ENCODE data around the gene CMSS1.

CMSS1 gene

DNA sequence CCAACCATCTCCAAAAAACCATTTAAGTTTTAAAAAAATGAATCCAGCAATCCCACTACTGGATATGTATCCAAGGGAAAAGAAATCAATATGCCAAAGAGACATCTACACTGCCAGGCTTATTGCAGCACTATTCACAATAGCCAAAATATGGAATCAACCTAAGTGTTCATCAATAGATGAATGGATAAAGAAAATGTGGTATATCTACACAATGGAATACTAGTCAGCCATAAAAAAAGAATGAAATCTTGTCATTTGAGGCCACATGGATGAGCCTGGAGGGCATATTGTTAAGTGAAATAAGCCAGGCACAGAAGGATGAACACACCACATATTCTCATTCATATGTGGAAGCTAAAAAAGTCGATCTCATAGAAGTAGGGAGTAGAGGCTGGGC is 160.6 kb downstream of the CMSS1 start:
- in situ Hi-C loops (cut with HindIII; ENCODE audit: low pct_ligation_motif_present, low sequenced_read_pairs) = no loop called here
- TF ChIP-seq, protein P1, sequence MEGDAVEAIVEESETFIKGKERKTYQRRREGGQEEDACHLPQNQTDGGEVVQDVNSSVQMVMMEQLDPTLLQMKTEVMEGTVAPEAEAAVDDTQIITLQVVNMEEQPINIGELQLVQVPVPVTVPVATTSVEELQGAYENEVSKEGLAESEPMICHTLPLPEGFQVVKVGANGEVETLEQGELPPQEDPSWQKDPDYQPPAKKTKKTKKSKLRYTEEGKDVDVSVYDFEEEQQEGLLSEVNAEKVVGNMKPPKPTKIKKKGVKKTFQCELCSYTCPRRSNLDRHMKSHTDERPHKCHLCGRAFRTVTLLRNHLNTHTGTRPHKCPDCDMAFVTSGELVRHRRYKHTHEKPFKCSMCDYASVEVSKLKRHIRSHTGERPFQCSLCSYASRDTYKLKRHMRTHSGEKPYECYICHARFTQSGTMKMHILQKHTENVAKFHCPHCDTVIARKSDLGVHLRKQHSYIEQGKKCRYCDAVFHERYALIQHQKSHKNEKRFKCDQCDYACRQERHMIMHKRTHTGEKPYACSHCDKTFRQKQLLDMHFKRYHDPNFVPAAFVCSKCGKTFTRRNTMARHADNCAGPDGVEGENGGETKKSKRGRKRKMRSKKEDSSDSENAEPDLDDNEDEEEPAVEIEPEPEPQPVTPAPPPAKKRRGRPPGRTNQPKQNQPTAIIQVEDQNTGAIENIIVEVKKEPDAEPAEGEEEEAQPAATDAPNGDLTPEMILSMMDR (IDR thresholded peaks at IDR 0.05; ENCODE audit: low read depth, low read length, missing control alignments) = no peak
- Histone ChIP-seq H3K27ac (no peak overlapping the region), H3K4me3 (ENCODE audit: low read depth, low read length) (no peak overlapping the region), H3K27me3 (replicated peaks) (no peaks in the 10 kb centered on the region), H3K36me3 (replicated peaks) (no peaks in the 10 kb centered on the region)
- DNase-seq = no peak

DNA sequence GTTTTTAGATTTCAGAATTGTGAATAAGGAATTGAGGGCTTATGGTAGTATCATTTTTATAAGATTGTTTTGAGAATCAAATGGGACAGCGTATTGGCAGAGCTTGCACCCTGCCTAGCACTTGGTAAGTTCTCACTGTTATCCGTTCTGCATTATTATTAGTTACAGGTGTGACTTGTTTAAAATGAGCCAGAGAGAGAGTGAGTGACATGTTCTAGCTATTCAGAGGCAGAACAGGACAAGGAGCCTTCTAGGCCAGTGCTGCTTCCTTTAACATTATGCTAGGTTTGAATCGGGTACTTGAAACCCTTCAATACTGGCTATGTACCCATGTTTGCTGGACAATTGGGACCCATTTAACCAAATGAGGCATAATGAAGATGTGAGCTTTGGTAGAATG is 162.9 kb downstream of the CMSS1 start:
- H3K27me3 ChIP-seq (replicated peaks) = no peaks in the 10 kb centered on the region
- no peak overlapping the region for H3K4me3 ChIP-seq (ENCODE audit: low read depth, low read length)
- no peak for DNase-seq
- no peaks in the 10 kb centered on the region for H3K36me3 ChIP-seq (replicated peaks)
- H3K27ac ChIP-seq = no peak overlapping the region
- in situ Hi-C loops (cut with HindIII; ENCODE audit: low pct_ligation_motif_present, low sequenced_read_pairs) = no loop called here
- TF ChIP-seq, protein P1 (IDR thresholded peaks at IDR 0.05; ENCODE audit: low read depth, low read length, missing control alignments) = no peak

DNA sequence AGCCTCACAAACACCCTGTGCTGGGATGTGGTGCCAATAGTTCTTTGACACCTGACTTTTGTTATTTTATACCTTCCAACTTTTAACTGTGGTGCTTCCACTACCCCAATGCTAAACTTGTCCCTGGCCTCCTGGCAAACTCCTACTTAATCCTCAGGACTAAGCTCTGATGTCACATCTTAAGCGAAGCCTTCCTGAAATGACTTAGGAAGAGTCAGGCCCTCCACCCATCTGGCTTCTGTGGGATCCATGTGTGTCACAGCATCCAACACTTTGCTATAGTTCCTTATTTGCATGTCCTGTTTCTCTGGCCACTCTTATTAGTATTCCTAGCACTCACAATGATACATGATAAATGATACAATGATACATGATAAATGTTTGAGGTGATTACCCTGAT is 163.5 kb downstream of the CMSS1 start:
- in situ Hi-C loops (cut with HindIII; ENCODE audit: low pct_ligation_motif_present, low sequenced_read_pairs) = no loop called here
- TF ChIP-seq, protein P1 (IDR thresholded peaks at IDR 0.05; ENCODE audit: low read depth, low read length, missing control alignments) = no peak
- Histone ChIP-seq H3K36me3 (replicated peaks) (no peaks in the 10 kb centered on the region), H3K27me3 (replicated peaks) (no peaks in the 10 kb centered on the region), H3K27ac (no peak overlapping the region), H3K4me3 (ENCODE audit: low read depth, low read length) (no peak overlapping the region)
- DNase-seq = no peak

DNA sequence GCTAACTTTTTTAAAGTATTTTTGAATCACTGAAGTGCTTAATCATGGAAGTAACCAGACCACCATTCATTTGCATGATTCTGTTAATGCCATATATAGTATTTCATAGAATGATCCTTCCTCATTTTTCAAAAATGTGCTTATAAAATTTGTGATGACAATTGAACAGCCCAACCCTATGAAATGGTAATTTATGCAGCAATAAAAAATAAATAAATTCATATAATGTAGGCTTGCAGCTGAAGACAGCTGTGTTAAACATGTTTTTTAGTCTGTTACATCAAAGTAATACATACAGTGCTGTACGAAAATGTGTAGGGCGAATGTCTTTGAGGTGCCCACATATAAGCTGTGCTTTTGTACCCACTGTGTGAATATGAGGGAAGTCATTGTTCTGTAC is 165.0 kb downstream of the CMSS1 start:
- H3K27ac ChIP-seq = no peak overlapping the region
- in situ Hi-C loops (cut with HindIII; ENCODE audit: low pct_ligation_motif_present, low sequenced_read_pairs) = no loop called here
- no peak for DNase-seq
- TF ChIP-seq, protein P1 (IDR thresholded peaks at IDR 0.05; ENCODE audit: low read depth, low read length, missing control alignments) = no peak
- no peak overlapping the region for H3K4me3 ChIP-seq (ENCODE audit: low read depth, low read length)
- no peaks in the 10 kb centered on the region for H3K27me3 ChIP-seq (replicated peaks)
- no peaks in the 10 kb centered on the region for H3K36me3 ChIP-seq (replicated peaks)

DNA sequence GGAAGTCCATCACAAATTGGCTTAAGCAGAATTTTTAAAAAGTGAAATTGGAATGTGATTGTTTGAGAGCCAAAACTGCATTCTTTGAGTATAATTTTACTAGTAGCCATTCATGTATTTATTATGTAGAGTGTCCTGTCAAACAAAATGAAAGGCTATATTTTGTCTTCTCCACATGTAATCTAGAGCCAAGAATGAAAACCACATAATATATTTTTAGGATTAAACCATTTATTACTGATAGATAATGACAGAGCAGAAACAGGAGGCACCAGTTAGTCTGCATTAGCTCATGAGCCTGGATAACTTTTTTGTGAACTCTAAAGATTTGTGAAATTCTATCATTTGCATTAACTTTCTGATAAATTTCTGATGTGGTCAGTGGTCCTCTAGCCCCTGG is 166.5 kb downstream of the CMSS1 start:
- H3K27ac ChIP-seq = no peak overlapping the region

DNA sequence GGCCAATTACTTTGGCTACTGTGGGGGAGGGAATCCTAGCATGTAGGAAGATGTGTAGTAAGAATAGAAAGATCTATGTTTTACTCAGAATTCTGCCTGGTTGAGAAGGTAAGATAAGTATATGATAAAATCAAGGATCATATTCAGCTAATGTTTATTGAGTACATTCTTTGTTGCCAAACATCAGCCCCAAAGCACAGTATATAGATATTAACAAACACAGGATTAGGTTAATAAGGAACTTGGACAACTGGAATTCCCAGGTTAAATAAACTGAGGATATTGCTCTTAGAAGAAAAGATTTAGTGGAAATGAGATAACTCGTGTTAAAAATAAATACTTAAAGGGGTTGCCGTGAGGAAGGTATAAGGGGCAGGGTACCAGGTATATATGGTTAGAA is 167.0 kb downstream of the CMSS1 start:
- TF ChIP-seq, protein P1 (IDR thresholded peaks at IDR 0.05; ENCODE audit: low read depth, low read length, missing control alignments) = no peak
- H3K4me3 ChIP-seq (ENCODE audit: low read depth, low read length) = no peak overlapping the region
- H3K27ac ChIP-seq = no peak overlapping the region
- no peaks in the 10 kb centered on the region for H3K36me3 ChIP-seq (replicated peaks)
- no peak for DNase-seq
- in situ Hi-C loops (cut with HindIII; ENCODE audit: low pct_ligation_motif_present, low sequenced_read_pairs) = no loop called here
- no peaks in the 10 kb centered on the region for H3K27me3 ChIP-seq (replicated peaks)

More for the DNA sequence above, 166.5 kb downstream of the CMSS1 start:
- in situ Hi-C loops (cut with HindIII; ENCODE audit: low pct_ligation_motif_present, low sequenced_read_pairs) = no loop called here
- H3K4me3 ChIP-seq (ENCODE audit: low read depth, low read length) = no peak overlapping the region
- TF ChIP-seq, protein P1 (IDR thresholded peaks at IDR 0.05; ENCODE audit: low read depth, low read length, missing control alignments) = no peak
- H3K27me3 ChIP-seq (replicated peaks) = no peaks in the 10 kb centered on the region
- H3K36me3 ChIP-seq (replicated peaks) = no peaks in the 10 kb centered on the region
- no peak for DNase-seq

Measured in brain microvascular endothelial cell (primary cell).